GM18517 (cell line): ENCODE data around the gene HIF1AN.

Experiments
- ATAC-seq: cut with Tn5 transposase; IDR thresholded peaks from one replicate; pipeline ENCODE4 v1.9.1; 2021; ENCODE audit warnings: mild to moderate bottlenecking, moderate library complexity; ENCODE audit not compliant: unreplicated experiment

HIF1AN gene

GRCh38 chr10:100535715-100536353 is at the start of gene HIF1AN:
TSS of gene HIF1AN (plus strand) at chr10:100535943. CDS start at chr10:100535959, 16 bp downstream.
- ATAC-seq = peak; percentile 96

DNA sequence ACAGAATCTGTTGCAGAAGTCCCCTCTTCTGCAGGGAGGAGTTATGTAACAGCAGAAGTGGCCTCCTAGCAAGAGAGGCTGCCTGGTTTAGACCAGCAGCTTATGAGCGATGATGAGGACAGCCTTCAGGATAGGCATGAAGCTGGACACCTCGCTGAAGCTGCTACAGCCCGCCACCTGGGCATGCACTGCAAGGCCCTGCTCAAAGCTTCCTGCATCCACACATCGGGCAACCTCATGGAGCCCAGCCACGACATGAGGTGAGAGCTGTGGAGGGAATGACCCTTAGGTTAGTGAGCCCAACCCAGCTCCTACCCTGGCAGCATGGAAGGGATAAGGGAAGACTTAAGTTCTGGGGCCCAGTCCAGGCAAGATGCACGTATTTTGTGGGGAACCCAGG is 48.2 kb upstream of the HIF1AN start:
- no peak for ATAC-seq

GRCh38 chr10:100489396-100489795 is 46.3 kb upstream of the HIF1AN start:
- ATAC-seq = no peak

DNA sequence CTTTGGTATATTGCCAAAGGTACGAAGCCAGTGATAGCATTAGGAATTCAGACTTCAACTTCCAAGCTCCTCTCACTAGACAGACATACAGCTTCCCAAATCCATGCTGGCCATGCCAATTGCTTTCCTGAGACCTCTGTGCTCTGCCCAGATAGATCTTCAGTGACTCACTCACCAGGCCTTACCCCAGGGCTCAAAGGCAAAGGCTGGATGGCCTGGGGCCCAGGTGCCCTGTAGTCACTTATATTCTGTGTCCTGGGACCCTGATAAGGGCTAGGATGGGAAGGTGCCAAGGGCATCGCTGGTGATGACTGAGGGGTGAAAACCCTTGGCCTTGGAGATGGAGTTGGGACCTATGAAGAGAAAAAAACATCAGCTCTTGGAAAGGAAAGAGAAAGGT is 45.2 kb upstream of the HIF1AN start:
- no peak for ATAC-seq

DNA sequence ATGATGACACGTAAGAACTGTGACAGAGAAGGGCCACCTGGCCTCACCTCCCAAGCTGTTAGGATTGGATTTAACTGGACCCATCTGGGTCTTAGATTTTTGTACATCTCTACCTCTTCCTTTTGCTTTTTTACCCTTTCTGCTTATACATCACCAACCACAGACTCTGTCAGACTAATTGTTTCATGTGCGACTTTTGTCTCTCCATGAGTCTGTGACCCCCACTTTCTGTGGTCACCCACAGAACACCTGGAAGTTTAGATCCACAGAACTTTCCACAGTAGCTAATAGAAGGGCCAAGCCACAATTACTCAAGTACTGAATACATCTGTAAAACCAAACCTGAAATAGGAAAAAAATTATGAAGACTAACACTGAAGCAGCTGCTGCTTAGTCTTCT is 39.2 kb upstream of the HIF1AN start:
- ATAC-seq = no peak

- no peak for ATAC-seq
Observed at GRCh38 chr10:100498059-100498458, 37.7 kb upstream of the HIF1AN start.

DNA sequence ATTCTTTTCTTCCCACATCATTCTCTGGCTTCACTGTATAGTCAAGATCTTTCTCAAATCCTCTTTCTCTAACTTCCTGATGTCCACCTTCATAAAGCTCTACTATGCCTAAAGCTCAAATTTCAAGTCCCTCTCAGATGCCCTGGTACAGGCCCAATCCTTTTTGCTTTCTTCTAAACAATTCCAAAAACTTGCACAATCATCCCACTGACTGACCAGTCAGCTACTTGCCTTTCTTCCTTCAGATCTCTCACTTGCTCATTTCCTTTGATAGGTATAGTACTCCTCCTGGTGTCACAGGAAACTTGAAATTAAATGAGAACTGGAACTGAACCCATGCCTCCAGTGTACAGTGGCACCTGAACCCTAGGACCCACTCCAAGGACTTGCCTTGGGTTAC is 34.3 kb upstream of the HIF1AN start:
- ATAC-seq = no peak

DNA sequence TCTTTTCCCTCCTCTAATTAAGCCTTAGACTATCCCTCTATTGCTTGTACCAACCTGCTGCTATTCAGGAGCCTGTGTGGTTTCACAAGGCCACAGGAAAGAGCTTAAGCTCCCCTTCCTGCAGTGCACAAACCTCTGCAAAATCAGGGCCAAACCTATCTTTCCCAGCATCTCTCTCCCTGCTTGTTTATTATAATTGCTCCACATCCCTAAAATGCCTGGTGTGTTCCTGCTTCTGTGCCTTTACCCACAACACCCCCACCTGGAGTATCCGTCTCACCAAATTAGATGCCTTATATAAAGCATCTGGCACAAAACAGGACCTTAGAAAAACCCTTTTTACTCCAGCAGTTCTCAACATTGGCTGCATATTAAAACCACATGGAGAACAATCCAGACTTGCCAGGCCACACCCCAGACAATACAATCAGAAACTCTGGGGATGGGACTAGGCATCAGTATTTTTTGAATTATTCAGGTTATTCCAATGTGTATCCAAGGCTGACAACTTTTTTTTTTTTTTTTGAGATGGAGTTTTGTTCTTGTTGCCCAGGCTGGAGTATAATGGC is 32.7 kb upstream of the HIF1AN start:
- ATAC-seq = no peak

DNA sequence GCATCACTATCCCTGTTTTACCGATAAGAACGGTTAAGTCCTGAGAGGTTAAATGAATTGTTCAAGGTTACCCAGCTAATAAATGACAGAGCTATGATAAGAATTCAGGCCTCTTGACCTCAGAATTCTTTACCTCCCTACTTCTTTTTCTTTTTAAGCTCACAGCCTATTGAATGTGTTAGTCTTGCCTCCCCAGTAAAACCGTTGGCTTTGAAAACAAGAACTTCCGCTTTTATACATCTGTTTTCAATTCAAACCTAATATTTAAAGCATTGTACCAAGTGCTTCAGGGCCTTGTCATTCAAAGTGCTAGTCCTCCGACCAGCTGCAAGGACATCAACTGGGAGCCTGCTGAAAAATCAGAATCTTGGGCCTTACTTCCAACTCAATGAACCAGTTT is 31.6 kb upstream of the HIF1AN start:
- ATAC-seq = no peak

DNA sequence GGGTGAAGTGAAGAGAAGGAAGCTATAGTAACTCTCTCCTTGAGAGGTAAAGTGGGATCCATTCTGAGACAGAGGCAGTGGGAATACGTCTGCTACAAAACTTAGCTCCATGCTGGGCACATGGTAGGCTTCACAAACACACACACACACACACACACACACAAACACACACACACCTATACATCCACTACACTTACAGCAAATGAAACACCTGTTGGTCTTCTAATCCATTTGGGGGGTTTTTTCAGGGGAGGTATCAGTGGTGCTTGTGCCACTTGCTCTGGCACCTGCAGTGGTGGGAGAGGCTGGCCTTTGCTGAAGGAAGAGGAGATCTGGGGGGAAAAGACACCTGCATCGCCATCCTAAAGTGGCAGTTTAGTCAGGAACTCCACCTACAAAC is 30.6 kb upstream of the HIF1AN start:
- no peak for ATAC-seq

DNA sequence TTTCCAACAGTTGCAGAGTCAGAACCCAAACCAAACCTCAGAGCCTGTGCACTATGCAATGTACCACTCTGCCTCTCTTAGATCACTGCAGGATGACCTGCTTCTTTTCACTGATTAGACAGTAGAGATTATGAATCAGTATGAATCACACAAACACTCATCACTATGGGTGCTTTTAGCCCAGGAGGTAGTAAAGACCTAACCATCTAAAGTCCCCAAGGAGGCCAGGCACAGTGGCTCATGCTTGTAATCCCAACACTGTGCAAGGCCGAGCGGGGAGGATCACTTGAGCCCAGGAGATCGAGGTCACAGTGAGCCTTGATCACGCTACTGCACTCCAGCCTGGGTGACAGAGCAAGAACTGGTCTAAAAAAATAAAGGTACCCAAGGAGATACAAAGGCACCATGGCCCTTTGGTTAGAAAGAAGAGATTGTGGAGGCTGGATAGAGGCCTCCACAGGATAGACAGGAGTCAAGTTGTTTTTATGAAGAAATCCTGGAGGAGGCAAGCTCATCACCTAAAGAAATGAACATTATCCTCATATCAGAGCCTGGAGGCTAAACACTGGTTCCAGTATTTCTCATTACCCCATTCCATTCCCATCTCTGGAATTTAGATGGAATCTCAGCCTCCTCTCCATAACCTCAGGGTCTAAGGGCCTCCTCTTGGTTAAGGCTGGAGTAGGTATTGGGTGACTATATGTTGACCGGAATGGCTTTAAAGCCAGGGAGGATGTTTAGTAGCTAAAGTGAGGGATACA is 29.0 kb upstream of the HIF1AN start:
- no peak for ATAC-seq

GRCh38 chr10:100507357-100507732 is 28.4 kb upstream of the HIF1AN start:
- ATAC-seq = no peak

DNA sequence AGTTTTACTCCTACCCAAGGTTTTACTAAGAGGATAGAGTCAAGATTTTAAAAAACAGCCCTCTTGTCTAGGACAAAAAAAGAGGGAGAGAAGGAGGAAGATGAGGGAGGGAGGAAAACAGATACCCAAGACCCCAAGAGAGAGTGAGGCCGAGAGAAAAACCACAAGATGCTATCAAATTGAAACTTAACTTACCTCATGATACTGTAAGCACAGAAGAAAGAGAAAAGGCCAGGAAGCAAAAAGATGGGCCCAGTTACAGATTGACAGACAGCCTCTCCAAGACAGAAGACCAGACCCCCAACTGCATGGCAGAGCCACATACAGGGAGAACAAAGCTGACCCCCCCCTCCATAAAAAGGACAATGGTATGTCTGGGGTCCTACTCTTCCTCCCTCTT is 27.5 kb upstream of the HIF1AN start:
- ATAC-seq = no peak

DNA sequence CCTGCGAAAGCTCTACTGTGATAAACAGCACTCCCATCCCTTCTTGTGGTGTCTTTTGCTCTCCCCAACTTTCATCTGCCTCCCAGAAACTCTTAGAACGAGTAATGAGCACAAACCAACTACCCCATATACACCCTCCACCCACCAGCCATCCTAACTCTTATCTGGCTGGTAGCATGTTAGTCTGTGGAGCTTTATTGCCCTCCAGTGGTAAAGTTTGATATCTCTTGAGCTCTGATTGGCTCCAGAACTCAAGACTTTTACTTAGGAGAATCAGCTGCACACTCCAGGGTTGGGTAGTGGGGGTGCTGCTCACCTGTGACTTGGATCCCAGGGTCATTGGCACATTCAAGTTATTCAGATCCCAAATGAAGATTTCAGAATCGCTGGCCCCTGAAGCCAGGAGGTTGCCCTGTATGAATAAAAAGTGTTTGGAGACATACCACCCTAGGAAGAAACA is 27.0 kb upstream of the HIF1AN start:
- ATAC-seq = no peak

DNA sequence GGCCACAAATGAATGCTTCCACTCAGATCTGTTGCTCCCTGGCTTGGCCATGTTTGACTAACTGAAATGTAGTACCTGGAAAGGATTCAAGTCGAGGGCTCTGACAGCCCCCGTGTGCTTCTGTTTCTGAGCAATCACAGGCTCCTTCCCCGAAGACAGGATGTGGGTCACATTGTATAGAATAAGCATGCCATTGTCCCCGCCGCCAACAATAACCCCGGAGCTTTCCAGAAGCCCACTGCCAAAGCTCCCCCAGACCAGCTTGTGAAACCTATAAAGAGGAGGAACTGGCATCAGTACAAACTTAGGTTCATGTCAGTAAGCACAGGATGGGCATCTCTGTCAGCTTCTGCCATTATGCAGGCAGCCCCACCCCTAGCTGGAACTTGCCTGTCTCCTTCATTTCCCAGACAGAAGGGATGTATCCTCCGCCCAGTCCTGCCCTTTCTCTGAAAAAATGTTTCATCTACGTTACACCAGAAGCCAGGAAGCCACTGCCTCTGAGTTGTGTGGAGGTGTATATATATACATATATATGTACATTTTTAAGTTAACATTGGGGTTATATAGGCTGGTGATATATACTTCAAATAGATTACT is 26.4 kb upstream of the HIF1AN start:
- no peak for ATAC-seq

DNA sequence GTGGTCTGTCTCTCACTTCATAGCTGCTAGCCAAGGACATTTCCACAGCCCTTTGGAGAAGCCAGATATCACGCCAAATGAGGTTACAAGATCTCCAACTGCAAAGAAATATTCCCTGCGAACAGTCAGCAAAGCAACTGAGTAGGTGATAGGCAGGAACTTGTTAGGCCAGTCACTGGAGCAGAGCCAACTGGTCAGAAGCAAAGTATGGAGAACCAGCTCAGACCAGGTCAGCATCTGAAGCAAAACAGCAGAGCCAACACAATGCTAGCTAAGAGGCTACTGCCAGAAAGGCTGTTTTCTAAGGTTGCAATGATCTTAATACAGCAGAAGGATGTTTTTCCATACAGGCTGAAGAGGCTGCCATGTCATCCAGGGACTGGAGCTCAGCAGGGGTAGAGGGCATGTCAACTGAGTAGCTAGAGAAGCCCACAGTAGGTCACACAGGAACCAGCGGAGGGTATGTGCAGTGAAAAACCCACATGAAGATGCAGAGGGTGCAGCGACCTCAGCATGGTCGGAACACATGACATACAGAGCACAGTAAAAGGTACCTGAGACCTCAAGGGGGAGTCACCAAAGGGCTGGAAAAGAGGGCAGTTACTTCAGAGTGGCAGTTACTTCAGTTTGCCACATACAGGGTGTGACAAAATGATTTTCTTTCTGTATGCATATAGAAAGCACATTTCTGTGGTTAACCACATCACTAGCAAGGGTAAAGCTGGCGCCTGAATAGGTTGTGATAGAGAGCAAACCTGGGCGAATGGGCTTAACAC is 25.0 kb upstream of the HIF1AN start:
- no peak for ATAC-seq

GRCh38 chr10:100515612-100516011 is 20.1 kb upstream of the HIF1AN start:
- no peak for ATAC-seq

- ATAC-seq = no peak
Observed at GRCh38 chr10:100516847-100517246, 18.9 kb upstream of the HIF1AN start.

DNA sequence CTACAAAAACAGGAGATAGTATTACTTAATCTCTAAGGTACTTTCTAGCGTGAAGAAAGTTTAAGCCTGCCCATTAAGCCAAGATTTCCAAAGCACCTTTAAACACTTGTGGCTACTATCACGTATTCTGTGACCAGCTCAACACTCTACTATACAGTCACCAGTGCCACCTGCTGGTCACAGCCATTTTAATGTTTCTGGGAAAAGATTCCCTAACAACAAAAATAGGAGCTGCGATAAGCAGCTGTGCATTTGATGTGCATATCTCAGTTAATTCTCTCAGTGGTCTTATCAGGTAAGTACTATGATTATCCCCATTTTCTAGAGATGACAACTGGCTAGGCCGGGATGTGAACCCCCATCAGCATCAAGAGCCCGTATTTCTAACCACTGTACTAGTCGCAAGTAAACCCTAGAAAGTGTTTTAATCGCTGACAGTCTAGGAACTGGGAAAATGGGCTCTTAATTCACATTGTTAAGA is 16.9 kb upstream of the HIF1AN start:
- no peak for ATAC-seq

GRCh38 chr10:100519311-100520051 is 16.3 kb upstream of the HIF1AN start, which contains the start of gene SEC31B:
TSS of gene SEC31B (minus strand) at chr10:100519861. CDS start at chr10:100516952, 2,909 bp downstream.
- no peak for ATAC-seq
